Ishikawa (cell line): ENCODE data around the gene SNRNP200.

Experiments
- CEBPB ChIP-seq: IDR thresholded peaks from 2 replicates; pipeline ENCODE4 v1.6.1; 2012
- CREB1 ChIP-seq: IDR thresholded peaks from 2 replicates; pipeline ENCODE4 v1.6.1; 2012; ENCODE audit warnings: low read depth
- EP300 ChIP-seq: IDR thresholded peaks from 2 replicates; pipeline ENCODE4 v1.6.1; 2012; ENCODE audit warnings: borderline replicate concordance
- FOXM1 ChIP-seq: IDR thresholded peaks from 2 replicates; pipeline ENCODE4 v1.6.1; 2012; ENCODE audit warnings: low read depth, borderline replicate concordance
- MAX ChIP-seq: IDR thresholded peaks from 2 replicates; pipeline ENCODE4 v1.6.1; 2012
- NFIC ChIP-seq: IDR thresholded peaks from 2 replicates; pipeline ENCODE4 v1.6.1; 2012
- RAD21 ChIP-seq: IDR thresholded peaks from 2 replicates; pipeline ENCODE4 v1.6.1; 2012; ENCODE audit warnings: low read depth
- REST ChIP-seq: IDR thresholded peaks from 2 replicates; pipeline ENCODE4 v1.6.1; 2012; ENCODE audit warnings: low read depth, mild to moderate bottlenecking
- TAF1 ChIP-seq: IDR thresholded peaks from 2 replicates; pipeline ENCODE4 v1.6.1; 2012; ENCODE audit warnings: low read depth, mild to moderate bottlenecking
- TCF12 ChIP-seq: IDR thresholded peaks from 2 replicates; pipeline ENCODE4 v1.6.1; 2012; ENCODE audit warnings: low read depth
- TEAD4 ChIP-seq: IDR thresholded peaks from 2 replicates; pipeline ENCODE4 v1.6.1; 2012
- USF1 ChIP-seq: IDR thresholded peaks from 2 replicates; pipeline ENCODE4 v1.6.1; 2012
- YY1 ChIP-seq: IDR thresholded peaks from 2 replicates; pipeline ENCODE4 v1.6.1; 2012; ENCODE audit warnings: low read depth

- TF ChIP-seq CREB1, result no peak
- TF ChIP-seq YY1, result no peak
- no peak for TF ChIP-seq REST
- TF ChIP-seq CEBPB, result no peak
- TF ChIP-seq TEAD4, result no peak
- TF ChIP-seq FOXM1, result no peak
- no peak for TF ChIP-seq MAX
- TF ChIP-seq USF1, result no peak
- TF ChIP-seq TCF12, result no peak
- TF ChIP-seq EP300, result no peak
- TF ChIP-seq RAD21, result no peak
- TF ChIP-seq TAF1, result no peak
- no peak for TF ChIP-seq NFIC
Measured at GRCh38 chr2:96238266-96238665, 67.1 kb downstream of the SNRNP200 start.
